ENCODE results near the gene POLR2E.
A peak's percentile ranks its signal among the peaks of the same experiment; 100 is the strongest.
"Not testable (repeated sequence)": the region's sequence is repeated elsewhere in the genome, so short reads cannot be mapped to it uniquely, and the experiment has no call there.

Gene POLR2E

GRCh38 chr19:1125601-1126467 is 30.7 kb upstream of the POLR2E start:
- no peak for DNase-seq

DNA sequence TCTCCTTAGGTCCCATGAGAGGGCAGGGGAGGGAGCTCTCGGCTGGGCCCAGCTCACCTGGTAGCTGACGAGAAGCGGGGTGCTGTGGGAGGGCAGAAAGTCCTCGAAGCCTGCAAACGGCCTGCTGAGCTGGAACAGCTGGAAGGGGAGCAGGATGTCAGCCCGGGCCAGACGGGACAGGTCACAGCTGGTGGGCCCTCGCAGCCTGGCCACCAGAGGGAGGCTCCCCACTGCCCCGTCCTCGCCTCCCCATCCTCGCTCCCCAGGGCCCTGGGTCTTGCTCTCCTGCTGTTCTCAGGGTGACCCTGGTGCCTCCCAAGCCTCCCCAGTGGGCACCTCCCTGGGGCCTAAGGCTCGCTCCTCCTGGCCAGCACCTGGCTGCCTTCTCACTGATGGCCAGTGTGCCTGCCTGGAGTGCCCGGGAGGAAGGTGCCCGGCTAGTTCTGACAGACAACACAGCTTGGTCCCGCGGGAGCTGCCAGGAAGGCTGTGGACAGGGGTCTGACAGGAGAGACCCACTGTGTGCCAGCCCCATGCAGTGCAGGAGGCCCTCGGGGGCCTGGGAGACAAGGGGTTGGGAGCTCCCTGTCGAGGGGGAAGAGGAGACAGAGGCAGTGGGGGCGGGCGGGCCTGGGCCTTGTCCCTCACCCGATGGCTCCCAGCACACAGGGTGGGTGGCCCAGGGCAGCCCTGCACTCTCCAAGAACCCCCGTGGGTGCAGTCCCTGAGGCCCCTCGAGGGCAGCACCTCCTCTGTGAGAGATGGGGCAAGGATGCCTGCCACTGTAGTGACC is 28.9 kb upstream of the POLR2E start:
- DNase-seq = no peak

DNA sequence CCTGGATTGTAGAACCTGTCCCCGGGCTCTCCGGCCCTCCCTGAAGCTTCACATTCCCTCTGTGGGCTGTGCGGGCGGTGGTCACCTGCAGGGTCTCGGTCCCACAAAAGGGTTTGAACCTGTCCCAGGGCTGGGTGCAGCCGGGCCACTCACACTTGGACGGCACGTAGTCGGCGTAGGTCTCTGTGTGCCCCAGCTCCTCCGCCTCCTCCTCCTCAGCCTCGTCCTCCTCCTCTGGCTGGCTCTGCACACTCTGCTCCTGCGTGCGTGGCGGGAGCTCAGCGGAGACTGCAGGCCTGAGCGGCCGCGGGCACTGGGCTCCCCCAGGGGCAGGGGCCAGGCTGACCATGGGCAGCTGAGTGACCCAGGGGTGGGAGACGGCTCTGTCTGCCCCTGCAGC is 28.2 kb upstream of the POLR2E start:
- DNase-seq = no peak

DNA sequence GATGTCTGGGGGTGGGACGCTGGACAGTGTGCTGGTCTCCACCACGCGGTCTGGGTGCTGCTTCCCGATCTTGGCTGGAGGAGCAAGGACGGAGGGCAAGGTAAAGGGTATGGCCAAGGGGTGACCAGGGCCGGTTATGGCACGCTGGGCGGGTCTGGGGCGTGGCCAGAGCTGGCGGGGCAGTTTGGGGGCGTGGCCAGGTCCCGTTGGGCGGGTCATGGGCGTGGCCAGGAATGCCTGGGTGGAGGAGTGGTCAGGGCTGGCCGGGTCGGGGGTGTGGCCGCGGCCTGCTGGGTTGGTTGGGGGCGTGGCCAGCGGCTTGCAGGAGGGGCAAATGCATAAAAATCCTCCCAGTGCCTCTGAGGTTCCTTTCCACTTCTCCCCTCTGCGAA is 27.8 kb upstream of the POLR2E start:
- no peak for DNase-seq

DNA sequence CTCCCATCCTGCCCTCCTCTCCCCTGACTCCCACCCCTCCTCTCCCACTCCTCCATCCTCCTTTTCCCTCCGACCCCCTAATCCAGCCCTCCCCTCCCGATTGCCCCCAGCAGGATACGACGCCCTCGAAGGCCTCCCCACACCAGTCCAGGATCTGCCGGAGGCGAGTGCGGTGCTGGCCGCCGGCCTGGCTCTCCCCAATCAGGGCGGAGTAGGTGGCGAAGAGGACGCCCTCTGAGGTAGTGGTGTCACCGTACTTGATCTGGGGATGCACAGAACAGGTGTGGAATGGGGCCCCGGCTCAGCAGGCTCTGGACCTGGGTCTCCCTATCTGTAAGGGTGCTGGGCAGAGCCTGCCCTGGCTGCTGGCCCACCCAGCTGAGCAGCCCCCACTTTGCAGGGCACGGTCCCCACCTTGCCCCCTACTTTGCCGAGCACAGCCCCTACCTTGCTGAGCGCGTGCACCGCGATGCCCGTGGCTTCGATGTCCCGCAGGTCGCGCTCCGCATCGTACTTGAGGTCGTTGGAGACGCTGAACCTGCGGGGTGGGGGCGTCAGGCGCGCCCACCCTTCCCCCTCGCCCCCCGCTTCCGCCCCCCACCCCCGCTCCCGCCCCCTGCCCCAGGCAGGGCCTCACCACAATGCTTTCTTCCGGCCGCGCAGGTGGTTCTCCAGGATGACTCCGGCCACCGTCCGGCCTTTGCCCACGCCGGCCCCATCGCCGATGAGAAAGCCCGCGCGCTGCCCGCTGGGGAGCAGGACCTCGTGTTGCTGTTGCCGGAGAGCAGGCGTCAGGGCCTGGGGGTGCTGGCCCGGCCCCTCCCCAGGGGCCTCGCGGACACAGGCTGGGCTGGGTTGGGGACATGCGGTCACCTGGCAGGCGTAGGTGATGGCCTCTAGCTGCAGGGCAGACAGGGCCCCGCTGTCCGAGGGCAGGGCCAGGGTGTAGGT is 27.1 kb upstream of the POLR2E start:
- DNase-seq = no peak

DNA sequence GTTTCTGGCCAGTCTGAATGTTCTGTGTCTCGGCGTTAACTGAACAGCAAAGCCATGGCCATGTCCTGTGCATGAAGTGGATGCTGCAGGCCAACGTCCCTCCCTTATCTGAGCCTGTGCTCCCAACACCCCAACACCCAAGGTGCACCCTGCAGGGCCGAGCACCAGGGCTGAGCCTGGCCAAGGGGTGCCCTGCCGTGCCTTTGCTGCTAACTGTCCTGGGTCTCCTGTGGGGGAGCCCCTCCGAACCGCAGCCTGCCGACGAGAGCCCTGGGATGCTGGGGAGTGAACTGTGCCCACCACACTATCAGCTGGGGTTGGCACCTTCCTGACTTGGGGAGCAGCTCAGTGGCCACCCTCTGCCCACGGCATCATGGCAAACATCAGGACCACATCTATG is 26.2 kb upstream of the POLR2E start:
- DNase-seq = no peak

- no peak for DNase-seq
Observed at GRCh38 chr19:1119475-1120217, 24.5 kb upstream of the POLR2E start.

- DNase-seq = no peak
Observed at GRCh38 chr19:1118999-1119398, 23.8 kb upstream of the POLR2E start.

- DNase-seq = no peak
Observed at GRCh38 chr19:1117654-1118053, 22.5 kb upstream of the POLR2E start.

DNA sequence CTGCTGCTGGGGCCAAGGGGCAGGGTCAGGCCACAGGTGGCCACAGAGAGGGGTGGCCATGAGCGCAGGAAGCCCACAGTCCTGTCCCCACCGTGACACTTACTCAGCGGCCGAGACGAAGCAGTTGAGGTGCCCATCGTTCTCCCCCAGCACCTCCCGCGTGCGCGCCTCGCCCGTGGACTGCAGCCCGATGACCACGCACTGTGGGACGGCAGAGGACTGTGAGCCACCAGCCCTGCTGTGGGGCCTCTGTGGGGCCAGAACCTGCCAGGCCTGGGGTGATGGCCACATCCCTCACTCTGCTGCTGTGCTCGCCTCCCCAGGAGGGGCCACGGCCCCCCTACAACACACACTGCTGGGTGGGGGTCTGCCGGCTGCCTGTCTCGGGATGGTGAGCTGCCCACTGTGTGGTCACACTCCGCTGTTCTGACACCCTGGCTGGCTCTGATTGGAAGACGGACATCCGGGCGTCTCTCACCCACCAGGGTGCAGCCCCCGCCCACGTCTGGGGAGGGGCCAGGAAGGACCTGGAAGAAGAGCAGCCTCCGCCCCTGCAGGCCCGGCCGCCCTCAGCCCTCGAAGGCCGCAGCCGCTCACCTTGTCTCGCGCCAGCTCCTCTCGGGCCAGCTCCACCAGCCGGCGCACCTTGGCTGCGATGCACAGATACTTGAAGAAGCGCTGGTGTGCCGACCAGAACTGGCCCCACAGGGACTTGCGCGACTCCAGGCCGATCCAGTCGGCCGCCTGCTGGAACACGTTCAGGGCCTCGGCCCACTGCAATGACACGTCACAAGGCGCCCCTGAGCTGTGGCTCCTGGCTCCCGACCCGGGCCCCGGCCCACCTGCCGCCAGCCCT is 21.8 kb upstream of the POLR2E start:
- DNase-seq = no peak

GRCh38 chr19:1115646-1116420 is 20.7 kb upstream of the POLR2E start:
- no peak for DNase-seq

DNA sequence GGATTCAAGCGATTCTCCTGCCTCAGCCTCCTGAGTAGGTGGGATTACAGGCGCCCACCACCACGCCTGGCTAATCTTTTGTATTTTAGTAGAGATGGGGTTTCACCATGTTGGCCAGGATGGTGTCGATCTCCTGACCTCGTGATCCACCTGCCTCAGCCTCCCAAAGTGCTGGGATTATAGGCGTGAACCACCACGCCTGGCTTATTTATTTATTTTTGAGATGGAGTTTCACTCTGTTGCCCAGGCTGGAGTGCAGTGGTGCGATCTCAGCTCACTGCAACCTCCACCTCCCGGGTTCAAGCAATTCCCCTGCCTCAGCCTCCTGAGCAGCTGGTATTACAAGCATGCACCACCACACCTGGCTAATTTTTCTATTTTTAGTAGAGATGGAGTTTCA is 19.6 kb upstream of the POLR2E start:
- DNase-seq = not testable (repeated sequence)

DNA sequence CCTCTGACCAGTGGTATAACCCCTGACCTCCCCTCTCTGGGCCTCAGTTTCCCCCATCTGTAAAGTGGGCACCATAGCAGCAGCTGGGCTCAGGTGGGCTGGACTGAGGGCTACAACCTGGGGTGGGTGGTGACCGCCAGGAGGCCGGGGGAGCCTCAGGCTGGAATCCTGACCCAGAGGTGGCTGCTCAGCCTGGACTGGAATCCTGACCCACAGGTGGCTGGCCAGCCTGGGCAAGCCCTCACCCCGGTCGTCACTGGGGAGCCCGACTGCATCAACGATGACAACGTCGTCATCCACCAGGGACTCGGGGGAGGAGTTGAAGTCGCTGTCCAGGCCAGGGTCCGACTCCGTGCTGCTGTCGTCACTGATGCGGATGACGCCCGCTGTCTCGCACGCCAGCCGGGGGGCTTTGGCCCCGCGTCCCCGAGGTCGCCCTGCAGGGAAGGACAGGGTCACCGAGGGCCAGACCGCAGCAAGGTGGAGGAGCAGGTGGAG is 18.9 kb upstream of the POLR2E start:
- no peak for DNase-seq

DNA sequence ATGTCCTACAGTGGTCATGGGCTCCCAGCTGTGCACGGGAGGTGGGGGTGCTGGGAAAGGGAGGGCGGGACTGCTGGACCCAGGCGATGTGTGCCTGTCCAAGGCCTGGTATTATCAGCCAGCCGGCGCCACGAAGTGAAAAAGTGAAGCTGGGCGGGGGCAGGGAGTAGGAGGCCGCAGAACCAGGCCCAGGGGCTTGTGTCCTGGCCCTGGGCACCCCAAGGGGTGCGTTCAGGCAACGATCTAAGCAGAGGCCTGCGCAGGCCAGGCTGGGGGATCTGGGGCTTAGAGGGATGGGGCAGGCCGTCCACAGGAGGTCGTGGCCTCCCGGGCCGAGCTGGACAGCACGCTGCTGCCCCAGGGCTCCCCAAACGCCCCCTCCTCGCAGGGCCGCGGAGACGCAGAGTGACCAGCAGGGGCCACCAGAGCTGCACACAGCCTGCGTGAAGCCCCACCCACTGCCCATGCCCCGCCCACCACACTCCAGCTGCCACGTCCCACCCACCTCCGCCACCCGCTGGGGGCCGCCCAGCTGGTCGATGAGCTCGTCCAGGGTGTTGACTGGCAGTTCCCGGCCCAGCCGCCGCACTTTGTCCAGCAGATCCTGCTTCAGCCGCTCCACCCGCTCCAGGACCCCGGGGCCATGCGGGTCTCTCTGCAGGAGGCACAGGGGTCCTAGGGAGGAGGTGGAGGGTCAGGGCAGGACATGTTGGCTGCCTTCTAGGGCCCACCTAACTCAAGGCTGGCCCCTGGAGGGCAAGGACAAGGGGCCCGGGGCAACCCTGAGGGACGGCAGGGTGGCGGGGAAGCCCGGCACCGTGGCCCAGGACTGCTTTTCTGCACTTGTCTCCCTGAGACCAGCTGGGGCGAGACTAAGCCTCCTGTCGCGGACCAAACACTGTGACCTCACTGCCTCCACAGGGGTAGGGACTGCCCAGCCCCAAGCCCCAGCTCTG is 18.1 kb upstream of the POLR2E start:
- peak; percentile 34 for DNase-seq

GRCh38 chr19:1112268-1113029 is 17.3 kb upstream of the POLR2E start:
- DNase-seq = no peak

DNA sequence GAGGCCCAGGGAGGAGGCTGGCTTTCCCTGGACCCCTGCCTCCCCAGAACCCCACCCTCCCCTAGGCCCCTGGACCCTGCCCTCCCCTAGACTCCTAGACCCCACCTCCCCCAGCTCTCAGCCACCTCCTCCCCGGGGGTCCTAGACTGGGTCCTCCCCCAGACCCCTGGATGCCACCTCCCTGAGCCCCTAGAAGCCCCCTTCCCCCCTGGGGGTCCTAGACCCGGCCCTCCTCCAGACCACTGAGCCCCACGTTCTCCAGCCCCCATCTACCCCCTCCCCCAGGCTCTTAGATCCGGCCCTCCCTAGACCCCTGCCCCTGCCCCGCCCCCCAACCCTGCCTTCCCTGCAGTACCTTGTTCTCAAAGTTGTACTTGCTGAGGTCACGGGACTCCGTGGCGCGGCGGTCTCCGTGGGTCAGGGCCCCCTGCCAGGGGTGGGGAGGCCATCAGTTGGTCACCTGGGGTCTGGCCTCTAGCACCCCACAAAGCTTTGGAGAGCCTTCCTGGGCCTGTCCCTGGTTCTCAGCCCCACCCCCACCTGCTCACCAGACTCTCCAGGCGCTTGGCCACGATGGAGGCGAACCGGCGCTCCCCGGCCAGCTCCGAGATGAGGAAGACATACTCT is 16.6 kb upstream of the POLR2E start:
- no peak for DNase-seq

- no peak for DNase-seq
Observed at GRCh38 chr19:1110809-1111640, 15.8 kb upstream of the POLR2E start.

Measured in NCI-H446 treated with DMSO at 0.1 percent for 48 hours (cell line).